MCF 10A (cell line): Measurements from ENCODE around the gene PARD3. TPM values are rescaled to one million over a fixed set of nuclear protein-coding genes. Genes with fewer than 3 reads are reported as not detected.
"Not testable (repeated sequence)": the region's sequence is repeated elsewhere in the genome, so short reads cannot be mapped to it uniquely, and the experiment has no call there.

Experiments
- BruUV-seq: library from RNA; stranded (reverse); fragments of 400-500 nt; replicated peaks from 2 replicates; lab custom pipeline; 2021; lab: Mats Ljungman, UMichigan
- CTCF ChIA-PET: fragments of 300-600 bp; sonication (Branson Sonifier 250); formaldehyde crosslinking; extraction: SDS; loops from one replicate; lab custom pipeline; 2021; ENCODE audit warnings: antibody characterized with exemption, inconsistent platforms; lab: Yijun Ruan, JAX
- POLR2A ChIA-PET: fragments of 300-600, 350-650 bp; sonication (Branson Sonifier 250); formaldehyde crosslinking; extraction: SDS; loops from one replicate; lab custom pipeline; 2020; ENCODE audit warnings: antibody characterized with exemption, inconsistent platforms; lab: Yijun Ruan, JAX
- DNase-seq: peaks from one replicate; pipeline ENCODE4 v3.0.0-alpha.2; 2018; ENCODE audit not compliant: unreplicated experiment
- H3K27ac Mint-ChIP-seq: one replicate; pipeline ENCODE4 v1.8.0; 2022; ENCODE audit warnings: mild to moderate bottlenecking, low read depth, mixed read lengths; ENCODE audit not compliant: unreplicated experiment
- H3K27me3 Mint-ChIP-seq: one replicate; pipeline ENCODE4 v1.8.0; 2022; ENCODE audit warnings: mixed read lengths; ENCODE audit not compliant: insufficient read depth, unreplicated experiment
- H3K36me3 Mint-ChIP-seq: one replicate; pipeline ENCODE4 v1.8.0; 2022; ENCODE audit warnings: mild to moderate bottlenecking, moderate library complexity, mixed read lengths; ENCODE audit not compliant: insufficient read depth, unreplicated experiment
- H3K4me1 Mint-ChIP-seq: one replicate; pipeline ENCODE4 v1.8.0; 2022; ENCODE audit warnings: mixed read lengths; ENCODE audit not compliant: insufficient read depth, unreplicated experiment
- H3K4me3 Mint-ChIP-seq: one replicate; pipeline ENCODE4 v1.8.0; 2022; ENCODE audit warnings: mild to moderate bottlenecking, moderate library complexity, mixed read lengths; ENCODE audit not compliant: unreplicated experiment
- H3K9me3 Mint-ChIP-seq: one replicate; pipeline ENCODE4 v1.8.0; 2022; ENCODE audit warnings: mixed read lengths; ENCODE audit not compliant: unreplicated experiment
- intact Hi-C: fragments of 100-400 bp; cut with micrococcal nuclease; formaldehyde crosslinking; loops from 2 replicates; pipeline ENCODE4 v1.14.1; 2022
- total RNA-seq: library from RNA; stranded (reverse); gene quantifications from 2 replicates; pipeline ENCODE4 v1.2.3, GENCODE V29; 2022
- TF ChIP-seq, protein P1 (sequence below): fragments of 200-600 bp; IDR thresholded peaks from one replicate; pipeline ENCODE4 v1.8.0; 2022; ENCODE audit warnings: antibody characterized with exemption, mild to moderate bottlenecking; ENCODE audit not compliant: unreplicated experiment

PARD3 gene
- total RNA-seq, 1 experiment from 2014 or later = 70.0 TPM

DNA sequence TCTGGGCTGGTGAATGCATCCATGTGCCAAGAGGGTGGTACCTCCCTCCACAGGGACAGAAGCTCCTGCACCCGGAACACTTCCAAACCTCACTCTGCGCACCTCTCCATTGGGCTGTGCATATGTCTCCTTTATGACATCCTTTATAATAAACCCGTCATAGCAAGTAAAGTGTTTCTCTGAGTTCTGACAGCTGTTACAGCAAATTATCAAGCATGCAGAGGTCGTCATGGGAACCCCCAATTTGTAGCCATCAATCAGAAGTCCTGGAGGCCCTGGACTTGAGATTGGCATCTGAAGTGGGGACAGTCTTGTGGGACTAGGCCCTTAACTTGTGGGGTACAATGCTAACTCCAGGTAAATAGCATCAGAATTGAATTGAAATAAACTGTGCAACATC is 29.4 kb upstream of the PARD3 start:
- ChIA-PET CTCF (interaction anchor here (0.9 kb wide), 1 partner anchor 114 kb away, joined by 4 read pairs; no protein-coding TSS in a partner anchor), POLR2A (no interaction called here)
- Mint-ChIP-seq H3K27me3 (no peaks in the 10 kb centered on the region), H3K4me1 (no peaks in the 10 kb centered on the region), H3K27ac (no peak overlapping the region), H3K9me3 (no peaks in the 10 kb centered on the region), H3K4me3 (no peak overlapping the region), H3K36me3 (peaks cover 6% of the 10 kb centered on the region)
- intact Hi-C loops = no loop called here
- DNase-seq = no peak
- no TSS peak for BruUV-seq
- TF ChIP-seq, protein P1, sequence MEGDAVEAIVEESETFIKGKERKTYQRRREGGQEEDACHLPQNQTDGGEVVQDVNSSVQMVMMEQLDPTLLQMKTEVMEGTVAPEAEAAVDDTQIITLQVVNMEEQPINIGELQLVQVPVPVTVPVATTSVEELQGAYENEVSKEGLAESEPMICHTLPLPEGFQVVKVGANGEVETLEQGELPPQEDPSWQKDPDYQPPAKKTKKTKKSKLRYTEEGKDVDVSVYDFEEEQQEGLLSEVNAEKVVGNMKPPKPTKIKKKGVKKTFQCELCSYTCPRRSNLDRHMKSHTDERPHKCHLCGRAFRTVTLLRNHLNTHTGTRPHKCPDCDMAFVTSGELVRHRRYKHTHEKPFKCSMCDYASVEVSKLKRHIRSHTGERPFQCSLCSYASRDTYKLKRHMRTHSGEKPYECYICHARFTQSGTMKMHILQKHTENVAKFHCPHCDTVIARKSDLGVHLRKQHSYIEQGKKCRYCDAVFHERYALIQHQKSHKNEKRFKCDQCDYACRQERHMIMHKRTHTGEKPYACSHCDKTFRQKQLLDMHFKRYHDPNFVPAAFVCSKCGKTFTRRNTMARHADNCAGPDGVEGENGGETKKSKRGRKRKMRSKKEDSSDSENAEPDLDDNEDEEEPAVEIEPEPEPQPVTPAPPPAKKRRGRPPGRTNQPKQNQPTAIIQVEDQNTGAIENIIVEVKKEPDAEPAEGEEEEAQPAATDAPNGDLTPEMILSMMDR = no peak

DNA sequence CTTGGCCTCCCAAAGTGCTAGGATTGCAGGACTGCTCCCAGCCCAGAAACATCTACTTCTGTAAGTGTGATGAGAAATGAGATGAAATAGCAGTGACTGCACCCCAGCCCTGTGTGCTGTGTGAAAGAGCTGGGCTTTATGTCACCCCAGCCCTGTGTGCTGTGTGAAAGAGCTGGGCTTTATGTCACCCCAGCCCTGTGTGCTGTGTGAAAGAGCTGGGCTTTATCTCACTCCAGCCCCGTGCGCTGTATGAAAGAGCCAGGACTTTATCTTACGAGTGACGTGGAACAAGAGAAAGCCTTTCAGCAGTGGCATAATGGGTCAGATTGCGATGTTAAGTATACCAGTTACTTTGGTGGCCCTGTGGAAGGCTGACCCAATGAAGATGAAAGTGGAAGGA is 28.4 kb upstream of the PARD3 start:
- intact Hi-C loops, POLR2A ChIA-PET, H3K4me3 Mint-ChIP-seq, H3K27me3 Mint-ChIP-seq, H3K27ac Mint-ChIP-seq, BruUV-seq, H3K9me3 Mint-ChIP-seq, DNase-seq, H3K4me1 Mint-ChIP-seq, H3K36me3 Mint-ChIP-seq: not testable (repeated sequence)
- CTCF ChIA-PET = interaction anchor here (0.6 kb wide), 1 partner anchor 13 kb away, joined by 3 read pairs; no protein-coding TSS in a partner anchor

DNA sequence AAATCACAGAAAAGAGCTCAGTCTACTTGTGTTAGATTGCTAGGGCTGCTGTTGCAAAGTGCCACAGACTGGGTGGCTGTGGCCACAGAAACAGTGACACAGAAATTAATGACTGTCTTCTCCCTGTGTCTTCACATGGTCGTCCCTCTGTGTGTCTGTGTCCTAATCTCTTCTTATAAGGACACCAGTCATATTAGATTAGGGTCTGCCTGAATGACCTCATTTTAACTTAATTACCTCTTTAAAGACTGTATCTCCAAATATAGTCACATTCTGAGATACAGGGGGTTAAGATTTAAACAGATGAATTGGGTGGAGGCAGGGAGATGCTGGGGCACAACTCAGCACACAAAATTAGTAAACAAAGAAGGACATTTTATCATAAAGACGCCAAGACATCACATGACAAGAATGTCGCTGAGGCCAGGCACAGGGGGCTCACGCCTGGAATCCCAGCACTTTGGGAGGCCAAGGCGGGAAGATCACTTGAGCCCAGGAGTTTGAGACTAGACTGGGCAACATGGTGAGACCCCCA is 23.3 kb upstream of the PARD3 start:
- no TSS peak for BruUV-seq
- no peaks in the 10 kb centered on the region for H3K9me3 Mint-ChIP-seq
- ChIA-PET CTCF (interaction anchor here (0.6 kb wide), 1 partner anchor 143 kb away, joined by 3 read pairs; no protein-coding TSS in a partner anchor), POLR2A (no interaction called here)
- no peaks in the 10 kb centered on the region for H3K36me3 Mint-ChIP-seq
- H3K4me3 Mint-ChIP-seq = no peak overlapping the region
- DNase-seq = no peak
- no peaks in the 10 kb centered on the region for H3K27me3 Mint-ChIP-seq
- no peak overlapping the region for H3K27ac Mint-ChIP-seq
- intact Hi-C loops = no loop called here
- TF ChIP-seq, protein P1 = no peak
- peaks cover 7% of the 10 kb centered on the region for H3K4me1 Mint-ChIP-seq

DNA sequence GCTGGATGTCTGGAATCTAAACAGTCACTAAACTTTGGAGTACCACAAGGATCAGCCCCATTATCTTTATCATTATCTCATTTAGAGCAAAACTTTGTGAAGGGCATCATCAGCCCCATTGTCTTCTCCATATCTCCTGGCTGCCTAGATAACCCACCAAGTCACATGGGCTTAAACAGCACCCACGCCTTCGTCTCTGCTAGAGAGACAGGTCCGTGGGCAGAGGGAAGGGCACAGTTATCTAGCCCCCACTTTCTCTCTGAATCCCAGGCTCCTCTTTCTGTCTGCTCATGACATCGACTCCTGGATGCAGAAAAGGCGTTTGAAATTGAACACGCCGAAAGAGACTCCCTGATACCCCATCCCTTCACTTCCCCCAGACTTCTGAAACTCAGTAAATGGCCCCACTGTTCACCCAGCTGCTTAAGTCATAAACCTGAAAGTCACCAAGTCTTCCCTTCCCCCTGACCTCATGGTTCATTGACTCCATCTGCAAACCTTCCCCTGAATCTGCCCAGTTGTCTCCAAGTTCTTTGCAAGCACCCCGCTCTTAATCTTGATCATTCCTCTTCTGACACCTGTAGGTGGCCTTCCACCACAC is 20.9 kb upstream of the PARD3 start:
- CTCF ChIA-PET = no interaction called here
- no peaks in the 10 kb centered on the region for H3K9me3 Mint-ChIP-seq
- H3K27me3 Mint-ChIP-seq = no peaks in the 10 kb centered on the region
- no peak for DNase-seq
- H3K27ac Mint-ChIP-seq = no peak overlapping the region
- TF ChIP-seq, protein P1 = no peak
- intact Hi-C loops = no loop called here
- no peak overlapping the region for H3K4me3 Mint-ChIP-seq
- H3K4me1 Mint-ChIP-seq = peaks cover 7% of the 10 kb centered on the region
- no peaks in the 10 kb centered on the region for H3K36me3 Mint-ChIP-seq
- POLR2A ChIA-PET = no interaction called here
- BruUV-seq = no TSS peak
